GOT3 (cell line): ENCODE data around the gene WDR45.

Source experiments
- DNase-seq: peaks from one replicate; lab custom pipeline; 2025; ENCODE audit warnings: mixed read lengths; lab: John Stamatoyannopoulos, UW

WDR45 gene

GRCh38 chrX:49073601-49074575 is 5.8 kb downstream of the WDR45 start, which contains the start of gene PRAF2:
Gene PRAF2 (minus strand): TSS chrX:49074002. CDS start chrX:49073987, 15 bp downstream.
- DNase-seq, result peak; percentile 61

- DNase-seq, result no peak
Observed at GRCh38 chrX:49072712-49073095, 7.0 kb downstream of the WDR45 start.

GRCh38 chrX:49071877-49072711 is 7.6 kb downstream of the WDR45 start:
- DNase-seq, result no peak

GRCh38 chrX:49070988-49071387 is 8.7 kb downstream of the WDR45 start:
- no peak for DNase-seq

- no peak for DNase-seq
Observed at GRCh38 chrX:49069038-49069437, 10.6 kb downstream of the WDR45 start.

GRCh38 chrX:49067285-49068120 is 12.2 kb downstream of the WDR45 start:
- no peak for DNase-seq

- no peak for DNase-seq
Observed at GRCh38 chrX:49066690-49067089, 13.0 kb downstream of the WDR45 start.

GRCh38 chrX:49066278-49066677 is 13.4 kb downstream of the WDR45 start:
- no peak for DNase-seq

- DNase-seq, result no peak
Observed at GRCh38 chrX:49064735-49065134, 15.0 kb downstream of the WDR45 start.

GRCh38 chrX:49064303-49064702 is 15.4 kb downstream of the WDR45 start:
- no peak for DNase-seq

- DNase-seq, result no peak
Observed at GRCh38 chrX:49063715-49064114, 16.0 kb downstream of the WDR45 start.

GRCh38 chrX:49061916-49062315 is 17.8 kb downstream of the WDR45 start:
- DNase-seq, result no peak

GRCh38 chrX:49061490-49061889 is 18.2 kb downstream of the WDR45 start:
- DNase-seq, result no peak

- no peak for DNase-seq
Observed at GRCh38 chrX:49060914-49061313, 18.8 kb downstream of the WDR45 start.

GRCh38 chrX:49059681-49060085 is 20.0 kb downstream of the WDR45 start:
- no peak for DNase-seq

- DNase-seq, result no peak
Observed at GRCh38 chrX:49059201-49059600, 20.5 kb downstream of the WDR45 start.

GRCh38 chrX:49058794-49059193 is 20.9 kb downstream of the WDR45 start, which contains the start of gene CCDC120:
Gene CCDC120 (plus strand): TSS chrX:49058999. CDS start chrX:49062042, 3,043 bp downstream.
- DNase-seq, result no peak

GRCh38 chrX:49054073-49054762 is 25.5 kb downstream of the WDR45 start:
- DNase-seq, result no peak

- no peak for DNase-seq
Observed at GRCh38 chrX:49053223-49054072, 26.2 kb downstream of the WDR45 start.

- no peak for DNase-seq
Observed at GRCh38 chrX:49043987-49044281, 35.8 kb downstream of the WDR45 start.
